ENCODE results near the gene SAMD1. TPM values are rescaled to one million over a fixed set of nuclear protein-coding genes. Genes with fewer than 3 reads are reported as not detected.

Gene SAMD1
- total and polyA plus RNA-seq, 9 of the 15 experiments (the other 6 are each of a cell fraction or from before 2014, with no cell fraction given) = 2.9 to 96.0 (median 43.5) TPM

- BruUV-seq (replicated peaks) = TSS peak; percentile 47
- Histone ChIP-seq H4K20me1 (replicated peaks; ENCODE audit: control insufficient read depth, insufficient read depth, low read length) (no peaks in the 10 kb centered on the region), H3K4me1 (replicated peaks in 1 of 2; ENCODE audit: control insufficient read depth in 2 of 2, insufficient read depth in 2 of 2, low read length in 2 of 2) (peaks cover 5 to 31% of the 10 kb centered on the region in 2 experiments; a peak in 3 of 5 replicates), H3K4me3 (peak overlapping the region; percentile 94), H3K79me2 (ENCODE audit: control insufficient read depth, insufficient read depth, low read length) (peaks cover 11% of the 10 kb centered on the region), H3K27ac (ENCODE audit: extremely low read depth, low read depth, low read length) (peak overlapping the region; percentile 97), H3K36me3 (ENCODE audit: control insufficient read depth, insufficient read depth, low read length) (peaks cover 25% of the 10 kb centered on the region; the same call in 2 of the 3 replicates), H3K4me2 (ENCODE audit: insufficient read depth, low read length) (peak overlapping the region; percentile 96), H3K9me1 (ENCODE audit: control insufficient read depth, insufficient read depth, low read length) (no peaks in the 10 kb centered on the region), H3K27me3 (ENCODE audit: control insufficient read depth in 2 of 2, insufficient read depth in 2 of 2, low read length in 2 of 2) (no peaks in the 10 kb centered on the region), H3K9me3 (replicated peaks; ENCODE audit: control insufficient read depth, insufficient read depth, low read depth, low read length) (peaks cover 10% of the 10 kb centered on the region), H3K9ac (ENCODE audit: insufficient read depth in 1 of 2, low read depth in 2 of 2, low read length in 2 of 2) (peak overlapping the region; percentile 87 to 93), H2AFZ (ENCODE audit: low read depth, low read length) (peak overlapping the region; percentile 90)
- FAIRE-seq (no peak), DNase-seq (ENCODE audit: extremely low read depth in 1 of 4, low spot score in 3 of 4) (peak; percentile 56 to 62 (median 56)), ATAC-seq (peak; percentile 21)
- ChIA-PET POLR2A (interaction anchor here (0.6 to 1.9 kb wide), 6 partner anchors 9 to 324 kb away, joined by 3 to 6 read pairs (median 4); partner anchors contain the start of gene IL27RA), CTCF (ENCODE audit: low intra/inter-chr PET ratio) (no interaction called here)
- WGBS (ENCODE audit: insufficient coverage, low coverage, missing lambda C conversion rate) = 5% methylated on average over 13 of the region's 15 CpGs
- intact Hi-C loops (cut with micrococcal nuclease) (loop anchor here (2.0 kb wide), 1 partner anchor 45 kb away; the partner anchor contains the start of gene ASF1B), in situ Hi-C loops (cut with MboI) (no loop called here)
- TF ChIP-seq MIER1 (IDR thresholded peaks at IDR 0.05; ENCODE audit: low read depth) (no peak), SUPT5H (IDR thresholded peaks at IDR 0.05) (peak; percentile 3; the same call in 1 of the 2 replicates), MBD2 (IDR thresholded peaks at IDR 0.05; ENCODE audit: borderline replicate concordance, low read depth) (no peak; the same call in 1 of the 2 replicates), ZNF263 (CRISPR knock-in tag; IDR thresholded peaks at IDR 0.05; ENCODE audit: borderline replicate concordance) (0 out of 2 replicates have a peak, but pooled peaks have one; percentile 10), ZKSCAN3 (CRISPR knock-in tag; IDR thresholded peaks at IDR 0.05) (no peak), CBX1 (IDR thresholded peaks at IDR 0.05; ENCODE audit: low read depth) (no peak), POLR2AphosphoS5 (IDR thresholded peaks at IDR 0.05; ENCODE audit: control insufficient read depth, insufficient read depth, low read depth, low read length) (no peak), ZNF77 (CRISPR knock-in tag; IDR thresholded peaks at IDR 0.05) (no peak), POLR3A (IDR thresholded peaks at IDR 0.05; ENCODE audit: borderline replicate concordance, extremely low read depth, insufficient read depth, insufficient read length) (no peak), NFXL1 (CRISPR knock-in tag; IDR thresholded peaks at IDR 0.05) (no peak), CHD4 (IDR thresholded peaks at IDR 0.05; ENCODE audit: insufficient read depth, insufficient replicate concordance, low read depth, low read length, poor library complexity, severe bottlenecking) (peak; percentile 13), NR4A1 (CRISPR knock-in tag; IDR thresholded peaks at IDR 0.05) (no peak), NR4A1 (tag; IDR thresholded peaks at IDR 0.05) (no peak), MYNN (IDR thresholded peaks at IDR 0.05) (0 out of 2 replicates have a peak, but pooled peaks have one; percentile 14), MYNN (CRISPR knock-in tag; IDR thresholded peaks at IDR 0.05) (no peak), NFYB (IDR thresholded peaks at IDR 0.05; ENCODE audit: extremely low read depth, insufficient read length) (no peak), XRCC3 (IDR thresholded peaks at IDR 0.05) (no peak), EGR1 (conservative IDR thresholded peaks at IDR 0.05) (peak; percentile 72), POLR2A (conservative IDR thresholded peaks at IDR 0.05) (0 out of 2 replicates have a peak, but pooled peaks have one; percentile 20)
- TF ChIP-seq, protein P1, sequence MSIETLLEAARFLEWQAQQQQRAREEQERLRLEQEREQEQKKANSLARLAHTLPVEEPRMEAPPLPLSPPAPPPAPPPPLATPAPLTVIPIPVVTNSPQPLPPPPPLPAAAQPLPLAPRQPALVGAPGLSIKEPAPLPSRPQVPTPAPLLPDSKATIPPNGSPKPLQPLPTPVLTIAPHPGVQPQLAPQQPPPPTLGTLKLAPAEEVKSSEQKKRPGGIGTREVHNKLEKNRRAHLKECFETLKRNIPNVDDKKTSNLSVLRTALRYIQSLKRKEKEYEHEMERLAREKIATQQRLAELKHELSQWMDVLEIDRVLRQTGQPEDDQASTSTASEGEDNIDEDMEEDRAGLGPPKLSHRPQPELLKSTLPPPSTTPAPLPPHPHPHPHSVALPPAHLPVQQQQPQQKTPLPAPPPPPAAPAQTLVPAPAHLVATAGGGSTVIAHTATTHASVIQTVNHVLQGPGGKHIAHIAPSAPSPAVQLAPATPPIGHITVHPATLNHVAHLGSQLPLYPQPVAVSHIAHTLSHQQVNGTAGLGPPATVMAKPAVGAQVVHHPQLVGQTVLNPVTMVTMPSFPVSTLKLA (conservative IDR thresholded peaks at IDR 0.05) = peak in 1 of 2 experiments; percentile 63; a peak in 2 of 4 replicates
- TF ChIP-seq, protein P2, sequence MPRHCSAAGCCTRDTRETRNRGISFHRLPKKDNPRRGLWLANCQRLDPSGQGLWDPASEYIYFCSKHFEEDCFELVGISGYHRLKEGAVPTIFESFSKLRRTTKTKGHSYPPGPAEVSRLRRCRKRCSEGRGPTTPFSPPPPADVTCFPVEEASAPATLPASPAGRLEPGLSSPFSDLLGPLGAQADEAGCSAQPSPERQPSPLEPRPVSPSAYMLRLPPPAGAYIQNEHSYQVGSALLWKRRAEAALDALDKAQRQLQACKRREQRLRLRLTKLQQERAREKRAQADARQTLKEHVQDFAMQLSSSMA (CRISPR knock-in tag; IDR thresholded peaks at IDR 0.05) = no peak
Measured at GRCh38 chr19:14091813-14092462, 1.4 kb upstream of the SAMD1 start.
